SK-N-SH treated with all-trans-retinoic acid at 6 μM for 48 hours (cell line): ENCODE measurements around the gene PDE3A.

Source experiments
- ATAC-seq: fragments of 200-7000 bp; cut with Tn5 transposase; 3 replicates; pipeline ENCODE4 v1.9.1; 2020; ENCODE audit warnings: mild to moderate bottlenecking, moderate library complexity
- ARNTL ChIP-seq: fragments of 450-650 bp; formaldehyde crosslinking; IDR thresholded peaks from 2 replicates; pipeline ENCODE4 v1.5.0; 2020; ENCODE audit warnings: low read depth, mild to moderate bottlenecking, moderate library complexity, borderline replicate concordance
- BACH2 ChIP-seq: fragments of 250-450 bp; sonication (Bioruptor Pico); IDR thresholded peaks from 2 replicates; pipeline ENCODE4 v1.9.0; 2021; ENCODE audit warnings: mild to moderate bottlenecking, borderline replicate concordance
- CREB5 ChIP-seq: fragments of 250-450 bp; sonication (Bioruptor Pico); IDR thresholded peaks from 2 replicates; pipeline ENCODE4 v1.5.1; 2020; ENCODE audit warnings: low read depth, mild to moderate bottlenecking, moderate library complexity
- ESRRG ChIP-seq: fragments of 250-450 bp; sonication (Bioruptor Pico); IDR thresholded peaks from 2 replicates; pipeline ENCODE4 v1.6.1; 2021; ENCODE audit warnings: mild to moderate bottlenecking
- GLIS3 ChIP-seq: fragments of 250-450 bp; sonication (Bioruptor Pico); IDR thresholded peaks from 2 replicates; pipeline ENCODE4 v1.5.0; 2020; ENCODE audit warnings: mild to moderate bottlenecking, moderate library complexity
- ISL1 ChIP-seq: fragments of 250-450 bp; sonication (Bioruptor Pico); IDR thresholded peaks from 2 replicates; pipeline ENCODE4 v2.1.2; 2022; ENCODE audit warnings: mild to moderate bottlenecking, moderate library complexity
- OSR1 ChIP-seq: fragments of 250-450 bp; sonication (Bioruptor Pico); IDR thresholded peaks from 2 replicates; pipeline ENCODE4 v1.8.0; 2022; ENCODE audit warnings: moderate library complexity, mild to moderate bottlenecking, inconsistent platforms
- PATZ1 ChIP-seq: fragments of 250-450 bp; sonication (Bioruptor Pico); IDR thresholded peaks from 2 replicates; pipeline ENCODE4 v1.8.0; 2020; ENCODE audit warnings: mild to moderate bottlenecking, moderate library complexity, borderline replicate concordance
- PPARA ChIP-seq: fragments of 250-450 bp; sonication (Bioruptor Pico); IDR thresholded peaks from 2 replicates; pipeline ENCODE4 v1.5.0; 2020; ENCODE audit warnings: mild to moderate bottlenecking, borderline replicate concordance
- RARB ChIP-seq: fragments of 250-450 bp; sonication (Bioruptor Pico); IDR thresholded peaks from 2 replicates; pipeline ENCODE4 v1.8.0; 2021; ENCODE audit warnings: mild to moderate bottlenecking, moderate library complexity
- SNAI2 ChIP-seq: fragments of 250-450 bp; sonication (Bioruptor Pico); IDR thresholded peaks from 2 replicates; pipeline ENCODE4 v1.5.0; 2020; ENCODE audit warnings: mild to moderate bottlenecking, moderate library complexity
- TCF4 ChIP-seq: fragments of 250-450 bp; sonication (Bioruptor Pico); IDR thresholded peaks from 2 replicates; pipeline ENCODE4 v1.8.0; 2021; ENCODE audit warnings: mild to moderate bottlenecking, moderate library complexity, borderline replicate concordance
- TOX ChIP-seq: fragments of 250-450 bp; sonication (Bioruptor Pico); IDR thresholded peaks from 2 replicates; pipeline ENCODE4 v1.8.0; 2021; ENCODE audit warnings: mild to moderate bottlenecking, moderate library complexity, borderline replicate concordance
- ZC3H10 ChIP-seq: fragments of 250-450 bp; sonication (Bioruptor Pico); IDR thresholded peaks from 2 replicates; pipeline ENCODE4 v1.5.1; 2021; ENCODE audit warnings: mild to moderate bottlenecking, moderate library complexity
- ZFP3 ChIP-seq: fragments of 250-450 bp; sonication (Bioruptor Pico); IDR thresholded peaks from 2 replicates; pipeline ENCODE4 v1.5.0; 2020; ENCODE audit warnings: mild to moderate bottlenecking, moderate library complexity
- ZFP30 ChIP-seq: fragments of 450-650 bp; formaldehyde crosslinking; IDR thresholded peaks from 2 replicates; pipeline ENCODE4 v1.5.0; 2022; ENCODE audit warnings: mild to moderate bottlenecking, moderate library complexity
- ZNF565 ChIP-seq: fragments of 450-650 bp; formaldehyde crosslinking; conservative IDR thresholded peaks from 2 replicates; pipeline ENCODE4 v1.5.0; 2020; ENCODE audit warnings: low read depth, mild to moderate bottlenecking, moderate library complexity
- ZNF70 ChIP-seq: fragments of 450-650 bp; formaldehyde crosslinking; IDR thresholded peaks from 2 replicates; pipeline ENCODE4 v1.5.0; 2020; ENCODE audit warnings: mild to moderate bottlenecking, moderate library complexity
- ZNF8 ChIP-seq: fragments of 450-650 bp; formaldehyde crosslinking; IDR thresholded peaks from 2 replicates; pipeline ENCODE4 v1.5.0; 2020; ENCODE audit warnings: mild to moderate bottlenecking, moderate library complexity
- TF ChIP-seq, protein P1 (sequence below): fragments of 250-450 bp; sonication (Bioruptor Pico); IDR thresholded peaks from 2 replicates; pipeline ENCODE4 v1.5.0; 2020; ENCODE audit warnings: mild to moderate bottlenecking, moderate library complexity
- TF ChIP-seq, protein P2 (sequence below): fragments of 250-450 bp; sonication (Bioruptor Pico); IDR thresholded peaks from 2 replicates; pipeline ENCODE4 v1.5.1; 2021; ENCODE audit warnings: mild to moderate bottlenecking, moderate library complexity
- TF ChIP-seq, protein P3 (sequence below): fragments of 250-450 bp; sonication (Bioruptor Pico); IDR thresholded peaks from 2 replicates; pipeline ENCODE4 v1.8.0; 2021; ENCODE audit warnings: low read depth, mild to moderate bottlenecking, moderate library complexity, borderline replicate concordance

PDE3A gene

DNA sequence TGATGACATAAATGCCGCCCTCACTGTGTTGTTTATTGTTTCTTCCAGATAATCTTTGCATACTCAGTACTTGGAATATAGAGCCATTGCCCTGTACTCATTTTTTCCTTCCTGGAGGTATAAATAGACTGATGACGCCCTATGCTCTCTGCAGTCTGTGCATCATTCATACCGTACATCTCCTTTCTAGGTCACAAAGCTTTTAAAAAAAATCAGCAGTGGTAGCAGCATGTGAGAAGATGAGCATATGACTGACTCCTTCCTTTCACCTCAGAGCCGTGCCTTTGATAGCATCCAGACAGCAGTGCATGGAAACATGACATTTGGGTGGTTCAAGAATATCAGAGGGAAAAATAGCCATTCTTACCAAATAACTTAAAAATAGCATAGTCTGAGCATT lies 77.3 kb downstream of the PDE3A start:
- no peak for ATAC-seq
- TF ChIP-seq RARB (no peak), PPARA (CRISPR knock-in tag) (no peak), ZFP30 (CRISPR knock-in tag) (no peak), ARNTL (CRISPR knock-in tag) (no peak), TOX (CRISPR knock-in tag) (no peak), CREB5 (CRISPR knock-in tag) (no peak), ZNF8 (CRISPR knock-in tag) (no peak), OSR1 (CRISPR knock-in tag) (no peak), GLIS3 (no peak), ZNF70 (no peak), ZFP3 (CRISPR knock-in tag) (no peak), TCF4 (CRISPR knock-in tag) (no peak), SNAI2 (CRISPR knock-in tag) (no peak), ZC3H10 (CRISPR knock-in tag) (no peak), PATZ1 (CRISPR knock-in tag) (no peak)
- TF ChIP-seq, protein P1, sequence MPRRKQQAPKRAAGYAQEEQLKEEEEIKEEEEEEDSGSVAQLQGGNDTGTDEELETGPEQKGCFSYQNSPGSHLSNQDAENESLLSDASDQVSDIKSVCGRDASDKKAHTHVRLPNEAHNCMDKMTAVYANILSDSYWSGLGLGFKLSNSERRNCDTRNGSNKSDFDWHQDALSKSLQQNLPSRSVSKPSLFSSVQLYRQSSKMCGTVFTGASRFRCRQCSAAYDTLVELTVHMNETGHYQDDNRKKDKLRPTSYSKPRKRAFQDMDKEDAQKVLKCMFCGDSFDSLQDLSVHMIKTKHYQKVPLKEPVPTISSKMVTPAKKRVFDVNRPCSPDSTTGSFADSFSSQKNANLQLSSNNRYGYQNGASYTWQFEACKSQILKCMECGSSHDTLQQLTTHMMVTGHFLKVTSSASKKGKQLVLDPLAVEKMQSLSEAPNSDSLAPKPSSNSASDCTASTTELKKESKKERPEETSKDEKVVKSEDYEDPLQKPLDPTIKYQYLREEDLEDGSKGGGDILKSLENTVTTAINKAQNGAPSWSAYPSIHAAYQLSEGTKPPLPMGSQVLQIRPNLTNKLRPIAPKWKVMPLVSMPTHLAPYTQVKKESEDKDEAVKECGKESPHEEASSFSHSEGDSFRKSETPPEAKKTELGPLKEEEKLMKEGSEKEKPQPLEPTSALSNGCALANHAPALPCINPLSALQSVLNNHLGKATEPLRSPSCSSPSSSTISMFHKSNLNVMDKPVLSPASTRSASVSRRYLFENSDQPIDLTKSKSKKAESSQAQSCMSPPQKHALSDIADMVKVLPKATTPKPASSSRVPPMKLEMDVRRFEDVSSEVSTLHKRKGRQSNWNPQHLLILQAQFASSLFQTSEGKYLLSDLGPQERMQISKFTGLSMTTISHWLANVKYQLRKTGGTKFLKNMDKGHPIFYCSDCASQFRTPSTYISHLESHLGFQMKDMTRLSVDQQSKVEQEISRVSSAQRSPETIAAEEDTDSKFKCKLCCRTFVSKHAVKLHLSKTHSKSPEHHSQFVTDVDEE (CRISPR knock-in tag) = no peak
- TF ChIP-seq, protein P2, sequence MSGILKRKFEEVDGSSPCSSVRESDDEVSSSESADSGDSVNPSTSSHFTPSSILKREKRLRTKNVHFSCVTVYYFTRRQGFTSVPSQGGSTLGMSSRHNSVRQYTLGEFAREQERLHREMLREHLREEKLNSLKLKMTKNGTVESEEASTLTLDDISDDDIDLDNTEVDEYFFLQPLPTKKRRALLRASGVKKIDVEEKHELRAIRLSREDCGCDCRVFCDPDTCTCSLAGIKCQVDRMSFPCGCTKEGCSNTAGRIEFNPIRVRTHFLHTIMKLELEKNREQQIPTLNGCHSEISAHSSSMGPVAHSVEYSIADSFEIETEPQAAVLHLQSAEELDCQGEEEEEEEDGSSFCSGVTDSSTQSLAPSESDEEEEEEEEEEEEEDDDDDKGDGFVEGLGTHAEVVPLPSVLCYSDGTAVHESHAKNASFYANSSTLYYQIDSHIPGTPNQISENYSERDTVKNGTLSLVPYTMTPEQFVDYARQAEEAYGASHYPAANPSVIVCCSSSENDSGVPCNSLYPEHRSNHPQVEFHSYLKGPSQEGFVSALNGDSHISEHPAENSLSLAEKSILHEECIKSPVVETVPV (CRISPR knock-in tag) = no peak

DNA sequence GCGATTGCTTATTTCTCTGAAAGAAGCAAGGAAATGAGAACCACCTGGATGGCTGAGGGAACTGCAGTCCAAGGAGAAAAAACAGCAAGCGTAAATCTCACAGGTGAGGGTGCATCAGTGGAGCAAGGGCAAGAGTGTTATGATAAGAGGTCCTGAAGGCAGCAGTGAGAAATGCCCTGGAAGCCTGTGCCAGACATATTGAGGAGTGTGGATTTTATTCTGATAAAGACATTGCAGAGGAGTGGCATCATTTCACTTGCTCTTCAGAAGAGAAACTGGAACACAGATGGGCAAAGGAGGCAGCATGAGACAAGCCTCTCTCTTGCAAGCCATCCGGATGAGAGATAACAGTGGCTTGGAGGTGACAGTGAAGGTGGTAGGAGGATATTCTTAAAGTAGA lies 78.5 kb downstream of the PDE3A start:
- ATAC-seq = no peak
- no peak for TF ChIP-seq ZFP3 (CRISPR knock-in tag)
- no peak for TF ChIP-seq SNAI2 (CRISPR knock-in tag)
- TF ChIP-seq PPARA (CRISPR knock-in tag) = no peak
- no peak for TF ChIP-seq TCF4 (CRISPR knock-in tag)
- no peak for TF ChIP-seq OSR1 (CRISPR knock-in tag)
- TF ChIP-seq CREB5 (CRISPR knock-in tag) = no peak
- TF ChIP-seq ZC3H10 (CRISPR knock-in tag) = no peak
- TF ChIP-seq, protein P3, sequence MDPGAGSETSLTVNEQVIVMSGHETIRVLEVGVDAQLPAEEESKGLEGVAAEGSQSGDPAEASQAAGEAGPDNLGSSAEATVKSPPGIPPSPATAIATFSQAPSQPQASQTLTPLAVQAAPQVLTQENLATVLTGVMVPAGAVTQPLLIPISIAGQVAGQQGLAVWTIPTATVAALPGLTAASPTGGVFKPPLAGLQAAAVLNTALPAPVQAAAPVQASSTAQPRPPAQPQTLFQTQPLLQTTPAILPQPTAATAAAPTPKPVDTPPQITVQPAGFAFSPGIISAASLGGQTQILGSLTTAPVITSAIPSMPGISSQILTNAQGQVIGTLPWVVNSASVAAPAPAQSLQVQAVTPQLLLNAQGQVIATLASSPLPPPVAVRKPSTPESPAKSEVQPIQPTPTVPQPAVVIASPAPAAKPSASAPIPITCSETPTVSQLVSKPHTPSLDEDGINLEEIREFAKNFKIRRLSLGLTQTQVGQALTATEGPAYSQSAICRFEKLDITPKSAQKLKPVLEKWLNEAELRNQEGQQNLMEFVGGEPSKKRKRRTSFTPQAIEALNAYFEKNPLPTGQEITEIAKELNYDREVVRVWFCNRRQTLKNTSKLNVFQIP (CRISPR knock-in tag) = no peak
- TF ChIP-seq ZNF565 (CRISPR knock-in tag) = no peak
- no peak for TF ChIP-seq ZNF8 (CRISPR knock-in tag)
- TF ChIP-seq ISL1 = no peak
- TF ChIP-seq BACH2 (CRISPR knock-in tag) = no peak
- TF ChIP-seq PATZ1 (CRISPR knock-in tag) = no peak
- TF ChIP-seq GLIS3 = no peak
- TF ChIP-seq ZNF70 = no peak
- no peak for TF ChIP-seq ESRRG (CRISPR knock-in tag)
- no peak for TF ChIP-seq ZFP30 (CRISPR knock-in tag)
- TF ChIP-seq, protein P1 (CRISPR knock-in tag) = no peak
- TF ChIP-seq RARB = no peak
